Stimulated activated CD8-positive, alpha-beta memory T cell treated with anti-CD3 and anti-CD28 coated beads, Interleukin-15, amount 100 ng/mL, for 4 hours (primary cell): Measurements from ENCODE around the gene GSN.

Experiments
- DNase-seq, 2 donors: peaks; one replicate each; pipeline ENCODE4 v3.0.0-alpha.2; 2020; ENCODE audit warnings: low read depth in 2 of 2

The GSN gene

DNA sequence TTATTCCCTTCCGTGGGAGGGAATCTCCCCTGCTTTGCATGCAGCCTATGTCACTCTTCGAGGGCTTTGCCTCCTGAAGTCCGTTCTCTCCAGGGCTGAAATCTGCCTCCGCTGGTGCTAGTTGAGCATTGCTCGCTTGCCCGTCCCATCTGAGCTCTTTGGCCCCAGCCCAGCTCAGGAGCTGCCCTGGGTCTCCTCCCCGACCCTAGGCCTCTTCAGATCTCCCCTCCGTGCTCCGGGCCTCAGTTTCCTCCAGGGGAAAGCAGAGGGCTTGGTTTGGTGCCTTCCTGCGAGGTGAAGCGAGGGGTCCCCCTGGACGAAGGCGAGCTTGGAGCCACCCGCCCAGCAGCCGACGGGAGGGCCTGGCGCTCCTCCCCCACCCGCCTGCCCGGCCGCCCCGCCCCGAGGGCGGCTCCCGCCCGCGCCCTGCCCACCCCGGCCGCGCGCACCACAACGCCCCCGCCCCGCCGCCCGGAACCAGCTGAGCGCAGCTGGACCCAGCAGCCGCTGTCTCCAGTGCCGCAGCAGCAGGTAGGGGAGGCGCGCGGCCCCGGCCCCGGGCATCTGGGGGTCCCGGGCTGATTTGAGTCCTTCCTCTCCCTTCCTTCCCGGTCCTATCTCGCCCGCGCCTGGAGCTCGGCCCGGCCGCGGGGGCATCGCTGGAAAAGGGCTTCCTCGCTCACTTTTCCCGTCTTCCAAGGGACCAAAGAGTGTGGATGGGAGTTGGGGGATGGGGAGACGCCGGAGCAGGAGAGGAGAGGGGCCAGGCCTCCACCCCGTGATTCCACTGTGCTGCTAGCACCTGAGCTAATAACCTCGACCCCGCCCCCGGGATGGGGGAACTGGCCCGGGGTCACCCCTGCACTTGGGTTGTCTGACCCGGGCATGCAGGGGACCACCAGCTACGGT lies at the start of gene GSN:
GSN (plus strand) TSS at position 474 of the 909 bp plus-strand sequence. CDS start 33,810 bp downstream, outside the sequence.
- DNase-seq: peak; percentile 19 to 30

DNA sequence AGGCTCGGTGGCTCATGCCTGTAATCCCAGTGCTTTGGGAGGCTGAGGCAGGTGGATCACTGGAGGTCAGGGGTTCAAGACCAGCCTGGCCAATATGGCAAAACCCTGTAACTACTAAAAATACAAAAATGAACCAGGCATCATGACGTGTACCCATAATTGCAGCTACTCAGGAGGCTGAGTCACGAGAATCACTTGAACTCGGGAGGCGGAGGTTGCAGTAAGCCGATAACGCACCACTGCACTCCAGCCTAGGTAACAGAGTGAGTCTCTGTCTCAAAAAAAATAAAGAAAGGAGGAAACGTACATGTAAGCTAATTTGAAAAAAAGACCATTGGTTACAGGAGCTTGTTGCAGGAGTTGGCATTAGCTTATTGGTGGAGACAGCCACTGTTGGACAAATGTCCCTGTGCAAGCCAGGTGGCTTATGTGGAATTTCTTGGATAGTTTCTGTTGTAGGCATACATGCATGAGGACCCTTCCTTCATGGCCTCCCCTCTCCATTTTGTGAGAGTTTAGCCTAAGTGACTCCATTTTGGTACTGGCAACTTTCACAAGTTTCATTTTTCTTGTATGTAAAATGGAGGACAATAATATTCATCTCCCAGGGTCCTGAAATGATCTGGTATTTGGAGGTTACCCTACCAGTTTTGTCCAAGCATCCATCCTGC lies 49.5 kb upstream of the GSN start:
- no peak for DNase-seq

- DNase-seq: no peak
These were observed 48.4 kb upstream of the GSN start for GRCh38 chr9:121219530-121219929.

GRCh38 chr9:121220996-121221663 lies 46.8 kb upstream of the GSN start:
- no peak for DNase-seq

DNA sequence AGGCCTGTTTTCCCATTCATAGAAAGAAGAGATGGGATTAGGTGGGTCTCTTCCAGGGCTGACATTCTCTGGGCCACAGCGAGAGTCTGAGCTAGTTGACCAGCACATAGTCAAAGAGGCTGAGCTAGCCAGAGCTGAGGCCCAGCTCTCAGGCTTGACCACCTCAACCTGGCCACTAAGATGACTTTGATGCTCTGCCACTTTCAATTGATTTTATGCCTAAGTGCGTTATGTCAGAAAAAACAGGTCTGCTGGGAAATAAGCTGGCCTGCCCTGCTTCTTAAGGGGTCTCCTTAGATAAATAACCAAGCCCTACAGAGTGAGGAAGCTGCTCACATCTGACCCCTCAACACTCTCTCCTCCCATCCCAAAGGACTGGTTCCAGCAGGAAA lies 46.3 kb upstream of the GSN start:
- DNase-seq: no peak

- DNase-seq: no peak
These were observed 45.3 kb upstream of the GSN start for GRCh38 chr9:121222524-121223171.

DNA sequence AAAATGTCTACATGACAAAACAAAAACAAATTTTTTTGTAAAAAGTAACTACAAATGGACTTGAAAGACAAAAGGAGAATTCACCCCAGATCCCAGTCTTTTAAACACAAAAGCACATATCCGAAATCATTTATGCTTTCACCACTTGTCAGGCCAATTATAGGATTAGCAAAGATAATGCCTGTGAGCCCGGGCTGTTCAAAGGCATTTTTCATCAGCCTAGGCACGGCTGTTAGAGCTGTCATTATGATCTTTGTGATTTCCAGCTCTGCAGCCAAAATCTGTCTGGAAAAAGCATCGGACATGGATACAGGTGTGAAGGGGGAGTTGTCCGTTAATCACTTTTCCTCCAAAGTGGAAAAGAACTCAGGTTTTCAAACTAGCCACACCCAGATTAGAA lies 42.7 kb upstream of the GSN start:
- no peak for DNase-seq

DNA sequence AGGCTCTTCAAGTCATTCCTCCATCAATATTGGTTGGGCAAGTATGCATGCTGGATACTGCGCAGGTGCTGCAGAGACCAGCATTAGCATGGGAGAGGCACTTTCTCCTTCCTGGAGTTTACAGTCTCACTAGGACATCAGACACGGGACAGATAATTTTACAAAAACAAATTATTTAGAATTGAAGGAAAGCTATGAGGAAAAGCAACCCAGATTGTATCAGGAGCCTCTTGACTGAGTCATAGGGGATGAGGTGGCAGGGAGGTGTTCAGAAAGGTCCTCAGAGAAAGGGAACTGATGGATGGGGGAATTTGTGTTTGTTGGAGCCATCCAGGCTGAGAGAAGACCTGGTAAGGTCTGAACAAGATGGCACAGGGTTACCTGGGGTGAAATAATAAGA lies 41.8 kb upstream of the GSN start:
- no peak for DNase-seq

DNA sequence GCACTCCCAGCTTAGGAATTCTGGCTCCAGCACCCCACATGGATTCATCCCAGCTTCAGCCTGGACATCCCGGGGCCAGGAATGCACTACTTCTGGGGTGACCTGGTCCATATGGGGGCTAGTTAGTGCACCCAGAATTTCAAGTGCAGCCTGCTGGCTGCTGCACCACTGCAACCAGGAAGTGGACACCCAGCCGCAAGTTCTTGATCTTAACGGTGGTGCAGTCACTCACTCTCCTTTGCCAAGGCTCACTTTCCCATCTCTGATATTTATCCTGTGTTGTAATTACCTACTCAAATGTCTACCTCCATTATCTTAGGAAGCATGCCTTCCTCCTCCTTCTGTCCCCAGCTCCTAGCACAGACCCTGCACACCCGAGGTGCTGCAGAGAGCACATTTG lies 40.1 kb upstream of the GSN start:
- DNase-seq: no peak

DNA sequence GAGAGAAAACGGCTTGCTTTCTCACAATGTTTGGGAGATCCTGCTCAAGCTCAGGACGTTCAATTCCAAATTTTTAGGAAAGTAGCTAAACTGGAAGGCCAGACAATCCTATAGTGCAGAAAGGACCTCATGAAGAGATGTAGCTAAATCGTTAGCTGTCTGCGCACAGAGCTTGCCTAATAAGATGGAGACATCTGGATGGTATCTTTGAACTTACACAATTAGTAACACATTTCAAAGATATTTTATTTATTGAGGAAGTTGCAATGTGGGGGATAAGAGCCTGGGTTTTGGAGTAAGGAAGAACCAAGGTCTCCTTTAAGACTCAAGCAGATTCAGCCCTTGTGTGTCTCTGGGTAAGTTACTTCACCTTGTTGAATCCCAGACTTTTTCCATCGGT lies 37.7 kb upstream of the GSN start:
- DNase-seq: no peak

DNA sequence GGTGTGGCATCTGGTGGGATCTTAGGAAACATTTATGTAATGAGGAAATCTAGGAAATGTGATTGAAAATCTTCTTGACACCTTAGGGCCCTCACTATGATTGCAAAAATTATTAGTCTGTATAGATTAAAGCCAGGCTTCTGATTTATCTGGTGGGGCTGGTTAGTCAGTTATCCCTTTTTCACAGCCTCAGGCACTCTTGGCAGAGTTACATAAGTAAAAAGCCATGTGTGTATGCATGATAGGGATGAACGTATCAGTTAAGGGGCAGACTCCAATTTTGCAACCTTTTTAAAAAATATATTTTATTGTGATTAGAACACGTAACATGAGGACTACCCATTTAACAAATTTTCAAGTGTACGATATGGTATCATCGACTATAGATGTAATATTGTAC lies 35.7 kb upstream of the GSN start:
- DNase-seq: no peak

- no peak for DNase-seq
These were observed 33.8 kb upstream of the GSN start for GRCh38 chr9:121233906-121234831.

DNA sequence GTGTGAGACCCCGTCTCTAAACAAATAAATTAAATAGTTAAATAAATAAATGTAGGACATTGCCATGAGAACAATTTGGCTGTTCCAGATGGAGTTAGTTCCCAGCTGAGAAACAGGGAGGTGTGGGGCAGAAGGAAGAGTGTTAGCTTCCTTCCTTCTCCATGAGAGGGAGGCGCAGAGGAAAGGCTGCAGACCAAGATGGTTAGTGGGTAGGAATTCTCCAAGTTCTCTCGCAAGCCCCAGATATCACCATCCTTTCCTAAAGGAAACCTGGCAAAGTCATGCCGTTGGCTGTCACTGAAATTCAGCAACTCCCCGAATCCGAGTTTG lies 33.2 kb upstream of the GSN start:
- DNase-seq: no peak

DNA sequence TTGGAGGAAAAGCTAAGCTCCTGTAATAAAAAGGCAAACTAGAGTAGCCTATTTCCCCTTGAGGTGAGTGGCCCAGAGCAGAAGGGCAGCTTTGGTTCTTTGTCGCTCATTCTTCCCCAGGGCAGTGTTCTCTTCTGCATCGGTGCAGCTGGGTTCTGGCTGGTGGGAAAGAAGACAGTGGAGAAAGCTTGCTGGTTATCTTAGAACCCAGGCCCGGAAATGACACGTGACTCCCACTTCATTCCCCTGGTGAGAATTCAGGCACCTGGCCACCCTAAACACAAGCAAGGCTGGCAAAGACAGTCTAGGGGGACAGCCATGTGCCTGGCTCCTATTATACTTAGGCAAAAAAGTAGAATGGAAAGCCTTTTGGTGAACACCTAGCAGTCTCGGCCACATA lies 32.5 kb upstream of the GSN start:
- no peak for DNase-seq

DNA sequence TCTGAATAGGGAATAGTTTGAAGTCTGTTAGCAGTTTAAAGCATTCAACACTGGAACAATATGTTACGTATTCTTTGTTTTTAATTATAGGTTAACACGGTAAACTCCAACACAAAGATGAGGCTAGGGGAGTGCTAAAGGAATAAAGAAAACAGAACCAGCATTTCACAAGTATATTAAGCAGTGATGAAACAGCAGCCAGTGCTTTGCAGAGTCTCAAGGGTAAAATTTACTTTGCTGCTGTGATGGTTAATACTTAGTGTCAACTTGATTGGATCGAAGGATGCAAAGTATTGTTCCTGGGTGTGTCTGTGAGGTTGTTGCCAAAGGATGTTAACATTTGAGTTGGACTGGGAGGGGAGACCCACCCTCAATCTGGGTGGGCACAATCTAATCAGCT lies 30.0 kb upstream of the GSN start:
- no peak for DNase-seq

- DNase-seq: no peak
These were observed 28.9 kb upstream of the GSN start for GRCh38 chr9:121239071-121239470.

GRCh38 chr9:121239851-121240250 lies 28.1 kb upstream of the GSN start:
- DNase-seq: no peak

DNA sequence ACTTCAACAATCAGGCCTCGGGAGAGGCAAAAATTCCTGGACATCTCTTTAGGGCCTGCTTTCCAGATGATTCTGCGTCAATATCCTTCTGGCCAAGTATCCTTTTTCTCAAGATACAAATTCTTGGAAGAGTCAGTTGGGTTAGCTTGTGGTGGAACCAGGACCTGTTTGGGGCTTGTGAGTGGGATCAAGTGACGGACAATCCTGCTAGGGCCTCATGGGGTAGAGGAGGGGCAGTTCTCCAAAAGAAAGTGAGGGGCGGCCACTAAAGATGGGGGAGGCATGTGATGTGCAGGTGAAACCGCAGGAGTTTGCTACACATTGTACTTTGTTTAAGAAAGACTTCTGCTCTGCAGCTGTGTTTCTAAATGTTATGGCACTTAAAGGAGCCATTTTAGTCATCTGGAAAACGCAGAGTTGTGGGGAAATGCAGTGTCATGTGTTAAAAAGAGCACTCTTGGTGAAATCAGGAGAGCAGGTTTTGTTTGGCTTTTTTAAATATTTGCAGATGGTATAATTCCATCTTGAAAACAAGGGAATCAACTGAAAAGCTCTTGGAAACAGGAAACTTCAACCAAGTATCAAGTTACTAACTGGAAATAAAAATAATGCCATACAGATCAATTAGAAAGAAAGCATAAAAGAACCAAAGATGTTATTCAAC lies 27.4 kb upstream of the GSN start:
- DNase-seq: no peak

- DNase-seq: no peak
These were observed 25.6 kb upstream of the GSN start for GRCh38 chr9:121242219-121242958.

GRCh38 chr9:121242959-121243346 lies 25.0 kb upstream of the GSN start:
- no peak for DNase-seq
